BLaER1 treated with 17β-estradiol and CSF1 and Interleukin-3, amounts not matched to agents 10 nM and 100 nM (cell line): ENCODE measurements around the gene PPP4R3A.
"Not testable (repeated sequence)": the region's sequence is repeated elsewhere in the genome, so short reads cannot be mapped to it uniquely, and the experiment has no call there.

ENCODE experiments used
- H3K27ac ChIP-seq, 11 experiments: shearing (Covaris generic); formaldehyde crosslinking; 2 replicates each; pipeline ENCODE4 v1.8.1; 2022
- H3K27me3 ChIP-seq, 11 experiments: shearing (Covaris generic); formaldehyde crosslinking; 2 replicates each; pipeline ENCODE4 v1.8.1; 2022
- H3K36me3 ChIP-seq, 11 experiments: shearing (Covaris generic); formaldehyde crosslinking; 2 replicates each; pipeline ENCODE4 v1.8.1; 2022
- H3K4me1 ChIP-seq, 10 experiments: shearing (Covaris generic); formaldehyde crosslinking; 2 replicates each; pipeline ENCODE4 v1.8.1; 2022
- H3K4me2 ChIP-seq, 11 experiments: shearing (Covaris generic); formaldehyde crosslinking; 2 replicates each; pipeline ENCODE4 v1.8.1; 2022
- H3K4me3 ChIP-seq, 10 experiments: shearing (Covaris generic); formaldehyde crosslinking; 2 replicates each; pipeline ENCODE4 v1.8.1; 2022
- H3K9ac ChIP-seq, 11 experiments: shearing (Covaris generic); formaldehyde crosslinking; 2 replicates each; pipeline ENCODE4 v1.8.1; 2022
- H3K9me3 ChIP-seq, 11 experiments: shearing (Covaris generic); formaldehyde crosslinking; replicated peaks in 1 of 11; 2 replicates each; pipeline ENCODE4 v1.8.1; 2022
- H4K20me1 ChIP-seq, 11 experiments: shearing (Covaris generic); formaldehyde crosslinking; 2 replicates each; pipeline ENCODE4 v1.8.1; 2022
- Cebpa-rat ChIP-seq, 11 experiments: shearing (Covaris generic); IDR thresholded peaks; 2 replicates each; pipeline ENCODE4 v1.8.1; 2022

PPP4R3A gene

GRCh38 chr14:91458612-91459011 is 51.5 kb downstream of the PPP4R3A start:
- Histone ChIP-seq H3K4me1 (no peaks in the 10 kb centered on the region), H3K36me3 (peaks cover 94 to 100% (median 99%) of the 10 kb centered on the region in 11 experiments), H3K27me3 (no peaks in the 10 kb centered on the region), H3K4me3 (no peak overlapping the region), H3K4me2 (no peak overlapping the region), H3K9me3 (no peaks in the 10 kb centered on the region), H3K27ac (no peak overlapping the region), H4K20me1 (peaks cover 0 to 77% (median 27%) of the 10 kb centered on the region in 11 experiments; a peak in 16 of 22 replicates), H3K9ac (no peak overlapping the region)
- TF ChIP-seq Cebpa-rat (IDR thresholded peaks at IDR 0.05), result no peak

DNA sequence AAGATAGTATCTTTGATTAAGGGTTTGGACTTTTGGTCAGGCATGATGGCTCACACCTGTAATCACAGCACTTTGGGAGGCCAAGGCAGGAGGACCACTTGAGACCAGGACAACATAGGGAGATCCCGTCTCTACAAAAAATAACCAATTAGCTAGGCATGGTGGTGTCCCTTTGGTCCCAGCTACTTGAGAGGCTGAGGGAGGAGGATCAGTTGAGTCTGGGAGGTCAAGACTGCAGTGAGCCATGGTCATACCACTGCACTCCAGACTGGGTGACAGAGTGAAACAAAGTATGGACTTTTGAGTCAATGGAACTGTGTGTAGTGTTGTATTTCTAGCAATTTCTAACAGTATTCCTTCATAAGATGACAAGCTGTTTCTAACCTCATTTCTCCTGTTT is 53.8 kb downstream of the PPP4R3A start:
- TF ChIP-seq Cebpa-rat (IDR thresholded peaks at IDR 0.05), result no peak
- Histone ChIP-seq H3K4me1 (no peaks in the 10 kb centered on the region), H3K4me2 (no peak overlapping the region), H3K9ac (no peak overlapping the region), H3K9me3 (no peaks in the 10 kb centered on the region), H4K20me1 (peaks cover 0 to 54% (median 20%) of the 10 kb centered on the region in 11 experiments; a peak in 15 of 22 replicates), H3K27ac (no peak overlapping the region), H3K4me3 (no peak overlapping the region), H3K36me3 (peaks cover 71 to 83% (median 77%) of the 10 kb centered on the region in 11 experiments), H3K27me3 (no peaks in the 10 kb centered on the region)

GRCh38 chr14:91454580-91454979 is 55.5 kb downstream of the PPP4R3A start:
- peaks cover 54 to 66% (median 60%) of the 10 kb centered on the region in 11 experiments for H3K36me3 ChIP-seq
- H3K4me1 ChIP-seq, result no peaks in the 10 kb centered on the region

GRCh38 chr14:91454155-91454554 is 56.0 kb downstream of the PPP4R3A start:
- H3K36me3 ChIP-seq, result peaks cover 50 to 62% (median 55%) of the 10 kb centered on the region in 11 experiments

More at GRCh38 chr14:91454580-91454979, 55.5 kb downstream of the PPP4R3A start:
- Histone ChIP-seq H4K20me1 (peaks cover 0 to 41% (median 12%) of the 10 kb centered on the region in 11 experiments; a peak in 14 of 22 replicates), H3K9ac (no peak overlapping the region), H3K4me3 (no peak overlapping the region), H3K4me2 (no peak overlapping the region), H3K9me3 (no peaks in the 10 kb centered on the region), H3K27me3 (no peaks in the 10 kb centered on the region), H3K27ac (no peak overlapping the region)
- TF ChIP-seq Cebpa-rat (IDR thresholded peaks at IDR 0.05), result no peak

GRCh38 chr14:91453744-91454143 is 56.4 kb downstream of the PPP4R3A start:
- H3K4me3 ChIP-seq, result no peak overlapping the region
- peaks cover 45 to 58% (median 51%) of the 10 kb centered on the region in 11 experiments for H3K36me3 ChIP-seq
- no peak overlapping the region for H3K4me2 ChIP-seq
- no peaks in the 10 kb centered on the region for H3K9me3 ChIP-seq
- H3K9ac ChIP-seq, result no peak overlapping the region
- H3K27ac ChIP-seq, result no peak overlapping the region
- no peaks in the 10 kb centered on the region for H3K4me1 ChIP-seq
- no peak for TF ChIP-seq Cebpa-rat (IDR thresholded peaks at IDR 0.05)
- peaks cover 0 to 33% (median 8%) of the 10 kb centered on the region in 11 experiments; a peak in 10 of 22 replicates for H4K20me1 ChIP-seq
- no peaks in the 10 kb centered on the region for H3K27me3 ChIP-seq

More at GRCh38 chr14:91454155-91454554, 56.0 kb downstream of the PPP4R3A start:
- Histone ChIP-seq H3K9me3 (no peaks in the 10 kb centered on the region), H3K4me1 (no peaks in the 10 kb centered on the region), H4K20me1 (peaks cover 0 to 38% (median 9%) of the 10 kb centered on the region in 11 experiments; a peak in 13 of 22 replicates), H3K9ac (no peak overlapping the region), H3K27me3 (no peaks in the 10 kb centered on the region), H3K4me2 (no peak overlapping the region), H3K27ac (no peak overlapping the region), H3K4me3 (no peak overlapping the region)
- no peak for TF ChIP-seq Cebpa-rat (IDR thresholded peaks at IDR 0.05)

DNA sequence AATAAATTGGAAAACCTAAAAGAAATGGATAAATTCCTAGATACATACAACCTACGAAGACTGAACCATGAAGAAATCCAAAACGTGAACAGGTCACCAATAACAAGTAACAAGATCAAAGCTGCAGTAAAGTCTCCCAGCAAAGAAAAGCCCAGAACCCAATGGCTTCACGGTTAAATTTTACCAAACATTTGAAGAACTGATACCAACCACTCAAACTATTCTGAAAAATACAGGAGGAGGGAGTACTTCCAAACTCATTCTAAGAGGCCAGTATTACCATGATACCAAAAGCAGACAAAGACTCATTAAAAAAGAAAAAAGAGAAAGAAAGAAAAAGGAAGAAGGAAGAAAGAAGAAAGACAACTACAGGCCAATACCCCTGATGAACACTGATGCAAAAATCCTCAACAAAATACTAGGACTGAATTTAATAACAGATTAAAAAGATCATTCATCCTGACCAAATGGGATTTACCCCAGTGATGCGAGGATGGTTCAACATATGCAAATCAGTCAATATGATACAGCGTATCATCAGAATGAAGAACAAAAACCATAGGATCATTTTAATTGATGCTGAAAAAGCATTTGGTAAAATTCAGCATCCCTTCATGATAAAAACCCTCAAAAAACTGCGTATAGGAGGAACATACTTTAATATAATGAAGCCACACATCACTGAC is 65.6 kb downstream of the PPP4R3A start:
- no peak overlapping the region for H3K9ac ChIP-seq
- H3K9me3 ChIP-seq, result peaks cover 3 to 14% (median 7%) of the 10 kb centered on the region in 11 experiments; a peak in 21 of 22 replicates
- no peak overlapping the region for H3K4me3 ChIP-seq
- no peaks in the 10 kb centered on the region for H3K4me1 ChIP-seq
- H3K4me2 ChIP-seq, result no peak overlapping the region
- H3K27ac ChIP-seq, result no peak overlapping the region
- no peaks in the 10 kb centered on the region for H4K20me1 ChIP-seq
- H3K27me3 ChIP-seq, result no peaks in the 10 kb centered on the region
- TF ChIP-seq Cebpa-rat (IDR thresholded peaks at IDR 0.05), result no peak
- peaks cover 0 to under 1% (median 0%) of the 10 kb centered on the region in 11 experiments; a peak in 2 of 22 replicates for H3K36me3 ChIP-seq

GRCh38 chr14:91439345-91439744 is 70.8 kb downstream of the PPP4R3A start:
- TF ChIP-seq Cebpa-rat (IDR thresholded peaks at IDR 0.05), result no peak
- peaks cover 0 to 10% (median 0%) of the 10 kb centered on the region in 11 experiments; a peak in 4 of 22 replicates for H3K36me3 ChIP-seq
- no peak overlapping the region for H3K4me3 ChIP-seq
- peaks cover 21 to 37% (median 27%) of the 10 kb centered on the region in 11 experiments for H3K9me3 ChIP-seq
- no peak overlapping the region for H3K27ac ChIP-seq
- no peak overlapping the region for H3K9ac ChIP-seq
- no peaks in the 10 kb centered on the region for H3K4me1 ChIP-seq
- H3K4me2 ChIP-seq, result no peak overlapping the region
- H3K27me3 ChIP-seq, result no peaks in the 10 kb centered on the region
- H4K20me1 ChIP-seq, result no peaks in the 10 kb centered on the region

DNA sequence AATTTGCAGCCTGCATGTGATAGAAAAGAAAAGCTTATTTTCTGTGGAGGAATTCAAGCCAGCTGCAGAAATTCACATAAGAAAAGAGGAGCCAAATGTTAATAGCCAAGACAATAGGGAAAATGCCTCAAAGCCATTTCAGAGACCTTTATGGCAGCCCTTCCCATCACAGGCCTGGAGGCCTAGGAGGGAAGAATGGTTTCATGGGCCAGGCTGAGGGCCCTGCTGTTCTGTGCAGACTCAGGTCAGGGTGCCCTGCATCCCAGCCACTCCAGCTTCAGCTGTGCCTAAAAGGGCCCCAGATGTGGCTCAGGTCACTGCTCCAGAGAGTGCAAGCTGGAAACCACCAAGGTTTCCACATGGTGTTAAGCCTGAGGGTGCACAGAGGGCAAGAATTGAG is 71.3 kb downstream of the PPP4R3A start:
- Histone ChIP-seq H3K4me1 (no peaks in the 10 kb centered on the region), H3K4me2 (no peak overlapping the region), H4K20me1 (no peaks in the 10 kb centered on the region), H3K27ac (no peak overlapping the region), H3K9ac (no peak overlapping the region), H3K4me3 (no peak overlapping the region), H3K36me3 (peaks cover 0 to 10% (median 0%) of the 10 kb centered on the region in 11 experiments; a peak in 4 of 22 replicates), H3K9me3 (peaks cover 21 to 37% (median 27%) of the 10 kb centered on the region in 11 experiments), H3K27me3 (no peaks in the 10 kb centered on the region)
- TF ChIP-seq Cebpa-rat (IDR thresholded peaks at IDR 0.05), result no peak

DNA sequence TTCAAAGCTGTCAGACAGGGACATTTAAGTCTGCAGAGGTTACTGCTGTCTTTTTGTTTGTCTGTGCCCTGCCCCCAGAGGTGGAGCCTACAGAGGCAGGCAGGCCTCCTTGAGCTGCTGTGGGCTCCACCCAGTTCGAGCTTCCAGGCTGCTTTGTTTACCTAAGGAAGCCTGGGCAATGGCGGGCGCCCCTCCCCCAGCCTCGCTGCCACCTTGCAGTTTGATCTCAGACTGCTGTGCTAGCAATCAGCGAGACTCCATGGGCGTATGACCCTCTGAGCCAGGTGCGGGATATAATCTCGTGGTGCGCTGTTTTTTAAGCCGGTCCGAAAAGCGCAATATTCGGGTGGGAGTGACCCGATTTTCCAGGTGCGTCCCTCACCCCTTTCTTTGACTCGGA is 73.8 kb downstream of the PPP4R3A start:
- H3K27ac ChIP-seq, H3K9ac ChIP-seq, H4K20me1 ChIP-seq, H3K4me3 ChIP-seq, H3K36me3 ChIP-seq, H3K4me2 ChIP-seq, H3K4me1 ChIP-seq, H3K27me3 ChIP-seq: not testable (repeated sequence)
- H3K9me3 ChIP-seq, result peaks cover 21 to 37% (median 27%) of the 10 kb centered on the region in 11 experiments

DNA sequence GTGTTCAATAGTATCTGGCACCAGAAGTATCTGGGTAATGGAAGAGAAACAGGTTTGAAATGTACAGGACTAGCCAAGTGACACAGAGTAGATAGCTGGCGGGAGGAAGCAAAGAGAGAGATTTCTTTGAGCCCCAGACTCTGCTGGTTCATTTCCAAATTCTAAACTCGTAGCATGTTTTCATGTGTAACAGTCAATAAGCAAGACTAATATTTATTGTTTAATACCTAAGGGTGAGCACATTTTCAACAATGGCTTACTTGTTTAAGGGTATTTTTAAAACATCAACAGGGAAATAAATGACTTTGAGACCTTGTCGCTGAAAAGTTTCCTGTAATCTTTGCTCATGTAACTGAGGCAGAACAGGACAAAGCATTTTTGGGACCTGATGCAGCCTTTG is 80.7 kb downstream of the PPP4R3A start:
- Histone ChIP-seq H3K36me3 (no peaks in the 10 kb centered on the region), H4K20me1 (no peaks in the 10 kb centered on the region), H3K27ac (no peak overlapping the region), H3K27me3 (no peaks in the 10 kb centered on the region), H3K4me2 (no peak overlapping the region), H3K9ac (no peak overlapping the region), H3K4me3 (no peak overlapping the region), H3K9me3 (no peaks in the 10 kb centered on the region), H3K4me1 (peaks cover 0 to 7% (median 0%) of the 10 kb centered on the region in 10 experiments; a peak in 1 of 20 replicates)
- TF ChIP-seq Cebpa-rat (IDR thresholded peaks at IDR 0.05), result no peak

GRCh38 chr14:91428931-91429330 is 81.2 kb downstream of the PPP4R3A start:
- H3K4me3 ChIP-seq, H3K4me1 ChIP-seq, H3K9me3 ChIP-seq, H3K27ac ChIP-seq, H3K36me3 ChIP-seq, H3K9ac ChIP-seq, H4K20me1 ChIP-seq, H3K4me2 ChIP-seq, H3K27me3 ChIP-seq: not testable (repeated sequence)
